ENCODE measurements around the gene ZSWIM1.

DNA sequence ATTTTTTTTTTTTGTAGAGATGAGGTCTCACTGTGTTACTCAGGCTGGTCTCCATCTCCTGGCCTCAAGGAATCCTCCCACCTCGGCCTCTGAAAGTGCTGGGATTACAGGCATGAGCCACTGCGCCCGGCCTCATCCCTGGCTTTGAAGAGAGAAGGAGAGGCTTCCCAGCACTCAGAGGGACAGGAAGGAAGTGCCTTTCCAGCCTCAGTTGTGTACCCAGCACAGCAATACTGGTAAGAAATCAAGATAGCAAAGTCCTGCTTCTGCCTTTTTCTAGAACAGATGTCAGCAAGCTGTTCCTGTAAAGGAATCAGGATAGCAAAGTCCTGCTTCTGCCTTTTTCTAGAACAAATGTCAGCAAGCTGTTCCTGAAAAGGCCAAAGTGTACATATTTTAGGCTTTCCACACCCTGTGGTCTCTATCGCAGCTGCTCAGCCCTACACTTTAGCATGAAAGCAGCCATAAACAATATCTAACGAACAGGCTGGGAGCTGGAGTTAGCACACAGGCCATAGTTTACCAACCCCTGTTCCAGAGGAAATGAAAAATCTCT is 37.2 kb downstream of the ZSWIM1 start:
- TF ChIP-seq SIN3A (IDR thresholded peaks at IDR 0.05; ENCODE audit: borderline replicate concordance, insufficient read depth, low read length) (no peak), POLR2AphosphoS5 (IDR thresholded peaks at IDR 0.05; ENCODE audit: low read depth, low read length) (no peak), FOXP2 (optimal IDR thresholded peaks at IDR 0.05; ENCODE audit: borderline replicate concordance, extremely low read depth, extremely low read length, insufficient read depth) (no peak), TAF1 (IDR thresholded peaks at IDR 0.05; ENCODE audit: borderline replicate concordance, insufficient read depth, low read length) (no peak)
- TF ChIP-seq, protein P1, sequence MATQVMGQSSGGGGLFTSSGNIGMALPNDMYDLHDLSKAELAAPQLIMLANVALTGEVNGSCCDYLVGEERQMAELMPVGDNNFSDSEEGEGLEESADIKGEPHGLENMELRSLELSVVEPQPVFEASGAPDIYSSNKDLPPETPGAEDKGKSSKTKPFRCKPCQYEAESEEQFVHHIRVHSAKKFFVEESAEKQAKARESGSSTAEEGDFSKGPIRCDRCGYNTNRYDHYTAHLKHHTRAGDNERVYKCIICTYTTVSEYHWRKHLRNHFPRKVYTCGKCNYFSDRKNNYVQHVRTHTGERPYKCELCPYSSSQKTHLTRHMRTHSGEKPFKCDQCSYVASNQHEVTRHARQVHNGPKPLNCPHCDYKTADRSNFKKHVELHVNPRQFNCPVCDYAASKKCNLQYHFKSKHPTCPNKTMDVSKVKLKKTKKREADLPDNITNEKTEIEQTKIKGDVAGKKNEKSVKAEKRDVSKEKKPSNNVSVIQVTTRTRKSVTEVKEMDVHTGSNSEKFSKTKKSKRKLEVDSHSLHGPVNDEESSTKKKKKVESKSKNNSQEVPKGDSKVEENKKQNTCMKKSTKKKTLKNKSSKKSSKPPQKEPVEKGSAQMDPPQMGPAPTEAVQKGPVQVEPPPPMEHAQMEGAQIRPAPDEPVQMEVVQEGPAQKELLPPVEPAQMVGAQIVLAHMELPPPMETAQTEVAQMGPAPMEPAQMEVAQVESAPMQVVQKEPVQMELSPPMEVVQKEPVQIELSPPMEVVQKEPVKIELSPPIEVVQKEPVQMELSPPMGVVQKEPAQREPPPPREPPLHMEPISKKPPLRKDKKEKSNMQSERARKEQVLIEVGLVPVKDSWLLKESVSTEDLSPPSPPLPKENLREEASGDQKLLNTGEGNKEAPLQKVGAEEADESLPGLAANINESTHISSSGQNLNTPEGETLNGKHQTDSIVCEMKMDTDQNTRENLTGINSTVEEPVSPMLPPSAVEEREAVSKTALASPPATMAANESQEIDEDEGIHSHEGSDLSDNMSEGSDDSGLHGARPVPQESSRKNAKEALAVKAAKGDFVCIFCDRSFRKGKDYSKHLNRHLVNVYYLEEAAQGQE (IDR thresholded peaks at IDR 0.05; ENCODE audit: insufficient read depth in 1 of 2, low read depth in 2 of 2, low read length in 2 of 2): no peak
